HepG2 (cell line): ENCODE data around the gene RBP2. TPM values are rescaled to one million over a fixed set of nuclear protein-coding genes. Genes with fewer than 3 reads are reported as not detected.

Experiments
- GFI1 ChIP-seq: sonication (generic); formaldehyde crosslinking; IDR thresholded peaks from 2 replicates; pipeline ENCODE4 v1.5.0; 2020; ENCODE audit warnings: missing genetic modification reagents, mild to moderate bottlenecking, borderline replicate concordance
- HMGA1 ChIP-seq: sonication (generic); formaldehyde crosslinking; conservative IDR thresholded peaks from 2 replicates; pipeline ENCODE4 v1.4.0; 2020; ENCODE audit warnings: missing genetic modification reagents
- TBX3 ChIP-seq: fragments of 450-650 bp; IDR thresholded peaks from 2 replicates; pipeline ENCODE4 v1.6.1; 2017; ENCODE audit warnings: antibody characterized with exemption, mild to moderate bottlenecking, inconsistent platforms, borderline replicate concordance
- ZFP36L1 ChIP-seq: sonication (generic); formaldehyde crosslinking; IDR thresholded peaks from 2 replicates; pipeline ENCODE4 v1.8.0; 2022; ENCODE audit warnings: mild to moderate bottlenecking, missing genetic modification reagents, moderate library complexity
- ZFX ChIP-seq: sonication (generic); formaldehyde crosslinking; IDR thresholded peaks from 2 replicates; pipeline ENCODE4 v1.4.0; 2020; ENCODE audit warnings: mild to moderate bottlenecking, low read depth, missing genetic modification reagents, moderate library complexity
- polyA plus RNA-seq, 8 experiments: library from polyadenylated mRNA; depleted of rRNA in 3 of 8; stranded (reverse) in 7 of 8; unstranded in 1 of 8; fragments of >200 nt; fragmentation: Illumina TruSeq in 4 of 8; extraction: Trizol in 4 of 8; gene quantifications; 2 replicates each; pipeline versions ENCODE4 v1.2.1 to v1.2.3, GENCODE V29; 2011 to 2016; ENCODE audit warnings: low read depth in 4 of 8, missing spikeins in 1 of 8, mixed read lengths in 1 of 8; ENCODE audit not compliant: insufficient read depth in 1 of 8
- total RNA-seq, 5 experiments: library from RNA; depleted of rRNA; stranded (reverse); fragments of >200 nt; fragmentation: Illumina TruSeq; extraction: Trizol; gene quantifications; 2 replicates each; pipeline ENCODE4 v1.2.3, GENCODE V29; 2016; ENCODE audit warnings: low read depth in 1 of 5
- TF ChIP-seq, protein P1 (sequence below): sonication (generic); formaldehyde crosslinking; IDR thresholded peaks from one replicate; pipeline ENCODE4 v1.5.1; 2020; ENCODE audit warnings: mild to moderate bottlenecking, missing genetic modification reagents; ENCODE audit errors: not compliant biosample characterization
- TF ChIP-seq, protein P2 (sequence below): sonication (generic); formaldehyde crosslinking; IDR thresholded peaks from 2 replicates; pipeline ENCODE4 v1.8.1; 2022; ENCODE audit warnings: low read depth, mild to moderate bottlenecking, missing genetic modification reagents
- TF ChIP-seq, protein P3 (sequence below): sonication (generic); formaldehyde crosslinking; IDR thresholded peaks from 2 replicates; pipeline ENCODE4 v1.4.0; 2020; ENCODE audit warnings: missing genetic modification reagents

The RBP2 gene
- total and polyA plus RNA-seq, 2 of the 13 experiments (the other 11 are each of a cell fraction or from before 2014, with no cell fraction given) = 0.17 to 2.5 TPM

DNA sequence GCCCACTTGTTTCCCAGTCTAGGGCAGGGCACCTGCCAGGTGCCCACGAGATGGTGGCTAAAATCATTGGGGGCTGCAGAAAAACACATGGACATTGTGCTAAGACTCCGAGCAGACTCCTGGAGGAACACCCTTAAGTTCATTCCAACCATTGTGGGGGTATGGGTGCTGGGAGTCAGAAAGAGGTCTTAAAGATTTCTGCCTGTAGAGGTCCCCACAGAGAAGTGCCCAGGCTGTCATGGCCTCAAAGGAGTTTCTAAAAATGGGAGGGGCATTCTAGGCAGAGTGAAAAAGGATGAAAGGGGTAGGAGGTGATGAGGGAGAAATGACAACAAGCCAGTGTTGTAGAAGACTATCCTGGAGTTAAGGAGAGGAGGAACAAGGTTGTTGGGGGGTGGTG lies 46.1 kb upstream of the RBP2 start (continued):
- TF ChIP-seq, protein P1, sequence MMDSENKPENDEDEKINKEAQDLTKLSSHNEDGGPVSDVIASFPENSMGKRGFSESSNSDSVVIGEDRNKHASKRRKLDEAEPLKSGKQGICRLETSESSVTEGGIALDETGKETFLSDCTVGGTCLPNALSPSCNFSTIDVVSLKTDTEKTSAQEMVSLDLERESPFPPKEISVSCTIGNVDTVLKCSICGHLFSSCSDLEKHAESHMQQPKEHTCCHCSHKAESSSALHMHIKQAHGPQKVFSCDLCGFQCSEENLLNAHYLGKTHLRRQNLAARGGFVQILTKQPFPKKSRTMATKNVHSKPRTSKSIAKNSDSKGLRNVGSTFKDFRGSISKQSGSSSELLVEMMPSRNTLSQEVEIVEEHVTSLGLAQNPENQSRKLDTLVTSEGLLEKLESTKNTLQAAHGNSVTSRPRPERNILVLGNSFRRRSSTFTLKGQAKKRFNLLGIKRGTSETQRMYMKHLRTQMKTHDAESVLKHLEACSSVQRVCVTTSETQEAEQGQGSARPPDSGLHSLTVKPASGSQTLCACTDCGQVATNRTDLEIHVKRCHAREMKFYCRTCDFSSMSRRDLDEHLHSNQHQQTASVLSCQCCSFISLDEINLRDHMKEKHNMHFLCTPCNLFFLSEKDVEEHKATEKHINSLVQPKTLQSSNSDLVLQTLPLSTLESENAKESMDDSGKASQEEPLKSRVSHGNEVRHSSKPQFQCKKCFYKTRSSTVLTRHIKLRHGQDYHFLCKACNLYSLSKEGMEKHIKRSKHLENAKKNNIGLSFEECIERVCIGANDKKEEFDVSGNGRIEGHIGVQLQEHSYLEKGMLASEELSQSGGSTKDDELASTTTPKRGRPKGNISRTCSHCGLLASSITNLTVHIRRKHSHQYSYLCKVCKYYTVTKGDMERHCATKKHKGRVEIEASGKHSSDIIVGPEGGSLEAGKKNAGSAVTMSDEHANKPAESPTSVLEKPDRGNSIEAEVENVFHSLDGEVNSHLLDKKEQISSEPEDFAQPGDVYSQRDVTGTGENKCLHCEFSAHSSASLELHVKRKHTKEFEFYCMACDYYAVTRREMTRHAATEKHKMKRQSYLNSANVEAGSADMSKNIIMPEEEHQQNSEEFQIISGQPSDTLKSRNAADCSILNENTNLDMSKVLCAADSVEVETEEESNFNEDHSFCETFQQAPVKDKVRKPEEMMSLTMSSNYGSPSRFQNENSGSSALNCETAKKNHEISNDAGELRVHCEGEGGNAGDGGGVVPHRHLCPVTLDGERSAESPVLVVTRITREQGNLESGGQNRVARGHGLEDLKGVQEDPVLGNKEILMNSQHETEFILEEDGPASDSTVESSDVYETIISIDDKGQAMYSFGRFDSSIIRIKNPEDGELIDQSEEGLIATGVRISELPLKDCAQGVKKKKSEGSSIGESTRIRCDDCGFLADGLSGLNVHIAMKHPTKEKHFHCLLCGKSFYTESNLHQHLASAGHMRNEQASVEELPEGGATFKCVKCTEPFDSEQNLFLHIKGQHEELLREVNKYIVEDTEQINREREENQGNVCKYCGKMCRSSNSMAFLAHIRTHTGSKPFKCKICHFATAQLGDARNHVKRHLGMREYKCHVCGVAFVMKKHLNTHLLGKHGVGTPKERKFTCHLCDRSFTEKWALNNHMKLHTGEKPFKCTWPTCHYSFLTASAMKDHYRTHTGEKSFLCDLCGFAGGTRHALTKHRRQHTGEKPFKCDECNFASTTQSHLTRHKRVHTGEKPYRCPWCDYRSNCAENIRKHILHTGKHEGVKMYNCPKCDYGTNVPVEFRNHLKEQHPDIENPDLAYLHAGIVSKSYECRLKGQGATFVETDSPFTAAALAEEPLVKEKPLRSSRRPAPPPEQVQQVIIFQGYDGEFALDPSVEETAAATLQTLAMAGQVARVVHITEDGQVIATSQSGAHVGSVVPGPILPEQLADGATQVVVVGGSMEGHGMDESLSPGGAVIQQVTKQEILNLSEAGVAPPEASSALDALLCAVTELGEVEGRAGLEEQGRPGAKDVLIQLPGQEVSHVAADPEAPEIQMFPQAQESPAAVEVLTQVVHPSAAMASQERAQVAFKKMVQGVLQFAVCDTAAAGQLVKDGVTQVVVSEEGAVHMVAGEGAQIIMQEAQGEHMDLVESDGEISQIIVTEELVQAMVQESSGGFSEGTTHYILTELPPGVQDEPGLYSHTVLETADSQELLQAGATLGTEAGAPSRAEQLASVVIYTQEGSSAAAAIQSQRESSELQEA (CRISPR knock-in tag) = no peak
- no peak for TF ChIP-seq ZFX (CRISPR knock-in tag)
- no peak for TF ChIP-seq GFI1
- TF ChIP-seq, protein P2, sequence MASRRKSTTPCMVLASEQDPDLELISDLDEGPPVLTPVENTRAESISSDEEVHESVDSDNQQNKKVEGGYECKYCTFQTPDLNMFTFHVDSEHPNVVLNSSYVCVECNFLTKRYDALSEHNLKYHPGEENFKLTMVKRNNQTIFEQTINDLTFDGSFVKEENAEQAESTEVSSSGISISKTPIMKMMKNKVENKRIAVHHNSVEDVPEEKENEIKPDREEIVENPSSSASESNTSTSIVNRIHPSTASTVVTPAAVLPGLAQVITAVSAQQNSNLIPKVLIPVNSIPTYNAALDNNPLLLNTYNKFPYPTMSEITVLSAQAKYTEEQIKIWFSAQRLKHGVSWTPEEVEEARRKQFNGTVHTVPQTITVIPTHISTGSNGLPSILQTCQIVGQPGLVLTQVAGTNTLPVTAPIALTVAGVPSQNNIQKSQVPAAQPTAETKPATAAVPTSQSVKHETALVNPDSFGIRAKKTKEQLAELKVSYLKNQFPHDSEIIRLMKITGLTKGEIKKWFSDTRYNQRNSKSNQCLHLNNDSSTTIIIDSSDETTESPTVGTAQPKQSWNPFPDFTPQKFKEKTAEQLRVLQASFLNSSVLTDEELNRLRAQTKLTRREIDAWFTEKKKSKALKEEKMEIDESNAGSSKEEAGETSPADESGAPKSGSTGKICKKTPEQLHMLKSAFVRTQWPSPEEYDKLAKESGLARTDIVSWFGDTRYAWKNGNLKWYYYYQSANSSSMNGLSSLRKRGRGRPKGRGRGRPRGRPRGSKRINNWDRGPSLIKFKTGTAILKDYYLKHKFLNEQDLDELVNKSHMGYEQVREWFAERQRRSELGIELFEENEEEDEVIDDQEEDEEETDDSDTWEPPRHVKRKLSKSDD (CRISPR knock-in tag) = no peak
- TF ChIP-seq TBX3 = no peak
- no peak for TF ChIP-seq ZFP36L1
- TF ChIP-seq, protein P3, sequence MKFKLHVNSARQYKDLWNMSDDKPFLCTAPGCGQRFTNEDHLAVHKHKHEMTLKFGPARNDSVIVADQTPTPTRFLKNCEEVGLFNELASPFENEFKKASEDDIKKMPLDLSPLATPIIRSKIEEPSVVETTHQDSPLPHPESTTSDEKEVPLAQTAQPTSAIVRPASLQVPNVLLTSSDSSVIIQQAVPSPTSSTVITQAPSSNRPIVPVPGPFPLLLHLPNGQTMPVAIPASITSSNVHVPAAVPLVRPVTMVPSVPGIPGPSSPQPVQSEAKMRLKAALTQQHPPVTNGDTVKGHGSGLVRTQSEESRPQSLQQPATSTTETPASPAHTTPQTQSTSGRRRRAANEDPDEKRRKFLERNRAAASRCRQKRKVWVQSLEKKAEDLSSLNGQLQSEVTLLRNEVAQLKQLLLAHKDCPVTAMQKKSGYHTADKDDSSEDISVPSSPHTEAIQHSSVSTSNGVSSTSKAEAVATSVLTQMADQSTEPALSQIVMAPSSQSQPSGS (CRISPR knock-in tag) = no peak
- TF ChIP-seq HMGA1 = no peak
